Gastroesophageal sphincter (tissue), 4 donors: ENCODE results near the gene PRKRIP1. TPM values are rescaled to one million over a fixed set of nuclear protein-coding genes. Genes with fewer than 3 reads are reported as not detected.

Source experiments
- ATAC-seq: fragments of 150-250 bp; one replicate; pipeline ENCODE4 v1.9.1; 2016; ENCODE audit warnings: mild to moderate bottlenecking, moderate library complexity
- H3K27ac ChIP-seq, 4 donors: fragments of 200-600 bp; sonication (generic) in 3 of 4; 1 replicate in 3 of 4; 2 replicates in 1 of 4; pipeline ENCODE4 v1.5.1; 2016 to 2019
- H3K27me3 ChIP-seq: fragments of 200-600 bp; sonication (generic); one replicate; pipeline ENCODE4 v1.5.1; 2019
- H3K36me3 ChIP-seq, 2 donors: fragments of 200-600 bp; sonication (generic); one replicate each; pipeline ENCODE4 v1.5.1; 2019; ENCODE audit warnings: control low read depth in 1 of 2
- H3K4me1 ChIP-seq, 3 donors: fragments of 200-600 bp; sonication (generic); 1 replicate in 2 of 3; 2 replicates in 1 of 3; pipeline ENCODE4 v1.5.1; 2016 to 2019; ENCODE audit warnings: control low read depth in 2 of 3
- H3K4me3 ChIP-seq, 2 donors: fragments of 200-600 bp; sonication (generic); one replicate each; pipeline ENCODE4 v1.5.1; 2019; ENCODE audit warnings: mild to moderate bottlenecking in 1 of 2, moderate library complexity in 1 of 2
- H3K9me3 ChIP-seq, 3 donors: fragments of 200-600 bp; sonication (generic); one replicate each; pipeline ENCODE4 v1.5.1; 2017 to 2019; ENCODE audit warnings: control low read depth in 2 of 3
- CTCF ChIP-seq, 4 experiments: fragments of 200-600 bp in 2 of 4; fragments of 450-650 bp in 2 of 4; sonication (generic) in 1 of 4; IDR thresholded peaks; one replicate each; pipeline ENCODE4 v1.5.1; 2017 to 2019; ENCODE audit warnings: antibody characterized with exemption in 4 of 4, mild to moderate bottlenecking in 2 of 4, moderate library complexity in 2 of 4
- EP300 ChIP-seq: sonication (generic); formaldehyde crosslinking; IDR thresholded peaks from one replicate; pipeline ENCODE4 v1.6.1; 2017; ENCODE audit warnings: antibody characterized with exemption, mild to moderate bottlenecking
- POLR2A ChIP-seq, 2 donors: fragments of 450-650 bp; IDR thresholded peaks; one replicate each; pipeline ENCODE4 v1.6.1; 2017; ENCODE audit warnings: antibody characterized with exemption in 2 of 2, mild to moderate bottlenecking in 2 of 2, moderate library complexity in 1 of 2
- POLR2AphosphoS5 ChIP-seq: sonication (generic); formaldehyde crosslinking; IDR thresholded peaks from one replicate; pipeline ENCODE4 v1.6.1; 2017; ENCODE audit warnings: antibody characterized with exemption
- WGBS, 2 donors: methylation state at CpG; one replicate each; pipeline ENCODE4 v1.1.5; 2018; ENCODE audit warnings: low coverage in 1 of 2; 5-methylcytosine and 5-hydroxymethylcytosine counted together
- total RNA-seq, 4 donors: library from RNA; depleted of rRNA; stranded (reverse); fragments of >200 nt; gene quantifications; one replicate each; pipeline ENCODE4 v1.1.0, GENCODE V29; 2016

The PRKRIP1 gene
- total RNA-seq, 4 donors from 2014 or later = 11.7 to 48.7 (median 24.4) TPM

- Histone ChIP-seq H3K36me3 (peaks cover 0 to 37% of the 10 kb centered on the region in 2 donors), H3K4me3 (no peak overlapping the region), H3K4me1 (peaks cover 0 to 13% (median 0%) of the 10 kb centered on the region in 3 donors), H3K9me3 (no peaks in the 10 kb centered on the region), H3K27me3 (no peaks in the 10 kb centered on the region), H3K27ac (no peak overlapping the region)
- peak; percentile 89 to 95 (median 91) for TF ChIP-seq CTCF (IDR thresholded peaks at IDR 0.05)
- TF ChIP-seq EP300 = no peak
- TF ChIP-seq POLR2A (IDR thresholded peaks at IDR 0.05) = no peak
- TF ChIP-seq POLR2AphosphoS5 = peak; percentile 14
- 83 to 92% methylated on average over 3 to 6 of the region's 12 CpGs for WGBS, 2 donors
- ATAC-seq = peak; percentile 79
Observed at GRCh38 chr7:102390697-102391484, 5.3 kb upstream of the PRKRIP1 start.

- no peak for TF ChIP-seq EP300
- TF ChIP-seq CTCF (IDR thresholded peaks at IDR 0.05) = no peak
- no peak for TF ChIP-seq POLR2AphosphoS5
- TF ChIP-seq POLR2A (IDR thresholded peaks at IDR 0.05) = no peak
- H3K27ac ChIP-seq = no peak overlapping the region
- H3K9me3 ChIP-seq = no peaks in the 10 kb centered on the region
- peaks cover 0 to 22% (median 5%) of the 10 kb centered on the region in 3 donors for H3K4me1 ChIP-seq
- H3K4me3 ChIP-seq = no peak overlapping the region
- WGBS, 2 donors = 100% methylated on average over 1 of the region's 1 CpG; no CpG with 5 or more reads in 1 of the 2 donors
- no peaks in the 10 kb centered on the region for H3K27me3 ChIP-seq
- H3K36me3 ChIP-seq = peaks cover 0 to 26% of the 10 kb centered on the region in 2 donors
- no peak for ATAC-seq
Observed at GRCh38 chr7:102392330-102392729, 3.8 kb upstream of the PRKRIP1 start.

GRCh38 chr7:102393467-102393866, 2.7 kb upstream of the PRKRIP1 start:
- H3K36me3 ChIP-seq = peaks cover 0 to 16% of the 10 kb centered on the region in 2 donors
- no peaks in the 10 kb centered on the region for H3K27me3 ChIP-seq
- no peaks in the 10 kb centered on the region for H3K9me3 ChIP-seq
- H3K4me1 ChIP-seq = peaks cover 0 to 33% (median 6%) of the 10 kb centered on the region in 3 donors
- no peak for ATAC-seq
- 80 to 82% methylated on average over 5 to 6 of the region's 9 CpGs for WGBS, 2 donors
- H3K4me3 ChIP-seq = no peak overlapping the region
- no peak for TF ChIP-seq POLR2AphosphoS5
- TF ChIP-seq POLR2A (IDR thresholded peaks at IDR 0.05) = no peak
- TF ChIP-seq CTCF (IDR thresholded peaks at IDR 0.05) = no peak
- TF ChIP-seq EP300 = no peak
- H3K27ac ChIP-seq = no peak overlapping the region

- peak; percentile 1 for ATAC-seq
Observed at GRCh38 chr7:102395592-102395872, 631 bp upstream of the PRKRIP1 start.

GRCh38 chr7:102396710-102397019, 502 bp downstream of the PRKRIP1 start:
- H3K27ac ChIP-seq = peak overlapping the region; percentile 61 to 89 (median 86)
- peak overlapping the region; percentile 66 to 94 for H3K4me3 ChIP-seq
- no peak for TF ChIP-seq POLR2A (IDR thresholded peaks at IDR 0.05)
- peaks cover 0 to 28% (median 6%) of the 10 kb centered on the region in 3 donors for H3K4me1 ChIP-seq
- no peaks in the 10 kb centered on the region for H3K9me3 ChIP-seq
- H3K27me3 ChIP-seq = no peaks in the 10 kb centered on the region
- 0 to 1% methylated on average over 2 to 12 of the region's 12 CpGs for WGBS, 2 donors
- H3K36me3 ChIP-seq = peaks cover 0 to 45% of the 10 kb centered on the region in 2 donors
- ATAC-seq = no peak

More at GRCh38 chr7:102395592-102395872, 631 bp upstream of the PRKRIP1 start:
- WGBS, 2 donors = 0 to 4% methylated on average over 2 to 7 of the region's 9 CpGs
- TF ChIP-seq EP300 = no peak
- Histone ChIP-seq H3K4me1 (peaks cover 0 to 32% (median 6%) of the 10 kb centered on the region in 3 donors), H3K36me3 (peaks cover 0 to 35% of the 10 kb centered on the region in 2 donors), H3K4me3 (peak overlapping the region; percentile 66 to 94), H3K27me3 (no peaks in the 10 kb centered on the region), H3K9me3 (no peaks in the 10 kb centered on the region), H3K27ac (peak overlapping the region in 3 of 4 donors; percentile 83 to 89 (median 88))

GRCh38 chr7:102398543-102398942, 2.4 kb downstream of the PRKRIP1 start:
- peaks cover 0 to 28% (median 6%) of the 10 kb centered on the region in 3 donors for H3K4me1 ChIP-seq
- no peak overlapping the region for H3K4me3 ChIP-seq
- WGBS, 2 donors = 89 to 94% methylated on average over 2 to 8 of the region's 8 CpGs
- H3K27ac ChIP-seq = no peak overlapping the region
- no peaks in the 10 kb centered on the region for H3K27me3 ChIP-seq
- no peaks in the 10 kb centered on the region for H3K9me3 ChIP-seq
- ATAC-seq = no peak
- peaks cover 0 to 50% of the 10 kb centered on the region in 2 donors for H3K36me3 ChIP-seq
- no peak for TF ChIP-seq EP300
- TF ChIP-seq CTCF (IDR thresholded peaks at IDR 0.05) = no peak
- no peak for TF ChIP-seq POLR2AphosphoS5
- no peak for TF ChIP-seq POLR2A (IDR thresholded peaks at IDR 0.05)
